Breast epithelium (tissue), 3 donors: ENCODE data around the gene NKD2.

ENCODE experiments used
- CTCF ChIP-seq, 3 donors: fragments of 450-650 bp; IDR thresholded peaks; one replicate each; pipeline ENCODE4 v1.5.1; 2016 to 2017; ENCODE audit warnings: antibody characterized with exemption in 3 of 3, mild to moderate bottlenecking in 3 of 3, moderate library complexity in 3 of 3
- POLR2A ChIP-seq: fragments of 450-650 bp; IDR thresholded peaks from one replicate; pipeline ENCODE4 v1.6.1; 2016; ENCODE audit warnings: antibody characterized with exemption, mild to moderate bottlenecking, moderate library complexity
- POLR2AphosphoS5 ChIP-seq, 3 donors: sonication (generic); formaldehyde crosslinking; IDR thresholded peaks; one replicate each; pipeline ENCODE4 v1.6.1; 2017; ENCODE audit warnings: antibody characterized with exemption in 3 of 3

- no peak for TF ChIP-seq CTCF (IDR thresholded peaks at IDR 0.05)
- no peak for TF ChIP-seq POLR2A
- TF ChIP-seq POLR2AphosphoS5 (IDR thresholded peaks at IDR 0.05), result no peak
These were observed 29.9 kb upstream of the NKD2 start for GRCh38 chr5:978693-979092.
